TTC549 (cell line): ENCODE results near the gene CHN2.

Experiments
- FAIRE-seq: peaks from 2 replicates; lab custom pipeline; 2012; peaks lifted over from hg19 to GRCh38; lab: Jason Lieb, UNC

The CHN2 gene

GRCh38 chr7:29228289-29229011, 33.9 kb downstream of the CHN2 start:
- FAIRE-seq = no peak

DNA sequence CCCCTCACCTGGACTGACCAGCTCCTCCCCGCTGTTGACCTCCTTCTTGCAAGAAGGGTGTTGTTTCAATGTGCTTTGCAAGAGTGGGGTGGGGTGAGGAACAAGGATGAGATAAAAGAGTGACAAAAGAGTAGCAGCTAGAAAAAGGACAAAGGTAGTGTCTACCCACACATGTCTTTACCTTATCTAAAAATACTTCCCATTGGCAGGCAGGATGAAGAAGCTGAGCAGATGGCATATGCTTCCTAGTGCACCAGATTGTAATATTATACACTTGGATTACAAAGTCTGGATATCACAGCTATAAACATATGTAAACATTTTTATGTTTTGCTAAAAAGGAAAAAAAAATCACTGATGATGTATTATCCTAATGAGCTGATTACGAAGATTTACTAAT, 34.5 kb downstream of the CHN2 start:
- no peak for FAIRE-seq

DNA sequence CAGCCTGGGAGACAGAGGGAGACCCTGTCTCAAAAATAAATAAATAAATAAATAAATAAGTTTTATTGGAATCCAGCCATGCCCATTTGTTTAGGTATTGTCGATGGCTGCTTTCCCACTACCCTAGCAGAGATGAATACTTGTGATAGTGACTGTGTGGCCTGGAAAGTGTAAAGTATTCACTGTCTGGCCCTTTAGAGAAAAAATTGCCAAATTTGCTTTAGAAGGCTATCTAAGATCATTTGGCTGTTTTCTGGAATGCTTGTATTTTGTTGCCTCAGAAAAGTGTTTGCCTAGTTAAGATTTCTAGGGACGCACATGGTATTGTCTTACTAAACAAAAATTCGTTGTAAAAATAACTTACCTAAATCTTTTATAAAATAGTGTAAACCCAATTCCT, 35.4 kb downstream of the CHN2 start:
- no peak for FAIRE-seq

- FAIRE-seq = no peak
These were observed 36.3 kb downstream of the CHN2 start for GRCh38 chr7:29230871-29231345.

DNA sequence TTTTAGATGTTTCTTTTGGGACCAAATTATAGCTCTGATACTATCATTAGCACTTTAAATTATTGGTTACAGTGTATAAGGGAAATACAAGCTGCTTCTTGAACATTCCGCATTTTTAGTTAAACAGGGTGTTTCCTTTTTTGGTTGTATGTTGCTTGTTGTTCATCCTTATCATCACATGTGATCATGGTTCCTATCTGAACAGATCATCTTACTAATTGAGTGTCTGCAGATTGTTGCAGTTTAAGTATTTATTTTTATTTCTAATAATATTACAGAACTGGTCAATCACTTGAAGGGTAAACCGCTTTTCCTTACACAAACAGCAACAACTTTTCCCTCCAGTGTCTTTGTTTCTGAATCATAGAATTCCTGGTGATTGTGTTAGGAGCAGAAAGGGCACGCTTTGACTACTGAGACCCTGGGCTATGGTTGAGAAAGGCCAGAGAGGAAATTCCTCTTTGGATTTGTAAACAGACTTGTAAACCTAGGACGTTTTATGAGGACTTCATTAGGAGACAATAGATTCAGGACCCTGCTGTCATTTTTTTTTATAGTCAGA, 37.2 kb downstream of the CHN2 start:
- FAIRE-seq = no peak

DNA sequence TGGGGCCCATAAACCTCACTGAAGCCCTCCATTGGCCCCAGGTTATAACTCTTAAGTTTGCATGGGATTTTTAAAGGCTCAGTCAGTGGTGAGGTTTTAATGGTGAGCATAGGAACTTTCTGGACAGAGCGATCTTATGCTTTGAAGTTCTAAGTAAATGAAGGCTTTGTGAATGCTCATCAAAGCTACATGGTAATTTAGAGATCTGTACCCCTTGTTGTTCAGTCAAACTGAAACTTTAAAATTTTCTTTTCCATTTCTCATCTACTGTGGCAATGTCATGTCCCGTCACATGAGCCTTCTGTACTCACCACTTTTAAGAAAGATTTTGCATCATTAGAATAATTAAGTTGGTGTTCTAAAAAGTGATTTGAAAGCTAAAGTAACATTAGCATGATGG, 39.9 kb downstream of the CHN2 start:
- FAIRE-seq = no peak

DNA sequence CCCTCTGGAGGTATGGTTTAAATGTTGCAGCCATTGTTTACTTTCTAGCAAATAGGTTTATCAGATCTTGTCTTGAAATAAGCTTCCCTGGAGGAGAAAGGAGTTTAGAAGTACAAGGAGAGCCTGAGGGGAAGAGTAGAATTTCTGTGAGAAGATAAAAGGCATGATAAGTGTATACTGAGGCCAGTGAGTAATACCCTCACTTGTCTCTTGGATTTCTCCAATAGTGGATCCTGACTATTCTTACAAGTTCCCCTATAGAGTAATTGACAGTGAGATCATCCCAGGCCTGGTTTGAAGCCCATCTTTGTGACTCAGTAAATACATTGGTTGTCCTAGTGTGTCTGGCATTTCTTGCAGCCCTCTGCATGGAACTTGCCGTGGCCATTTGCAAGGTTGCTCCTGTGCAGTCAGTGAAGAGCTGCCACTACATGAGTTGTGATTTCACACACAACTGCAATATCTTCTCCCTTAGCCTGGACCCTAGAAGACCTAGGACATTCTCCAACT, 41.6 kb downstream of the CHN2 start:
- FAIRE-seq = no peak

GRCh38 chr7:29236649-29237048, 42.1 kb downstream of the CHN2 start:
- FAIRE-seq = no peak

DNA sequence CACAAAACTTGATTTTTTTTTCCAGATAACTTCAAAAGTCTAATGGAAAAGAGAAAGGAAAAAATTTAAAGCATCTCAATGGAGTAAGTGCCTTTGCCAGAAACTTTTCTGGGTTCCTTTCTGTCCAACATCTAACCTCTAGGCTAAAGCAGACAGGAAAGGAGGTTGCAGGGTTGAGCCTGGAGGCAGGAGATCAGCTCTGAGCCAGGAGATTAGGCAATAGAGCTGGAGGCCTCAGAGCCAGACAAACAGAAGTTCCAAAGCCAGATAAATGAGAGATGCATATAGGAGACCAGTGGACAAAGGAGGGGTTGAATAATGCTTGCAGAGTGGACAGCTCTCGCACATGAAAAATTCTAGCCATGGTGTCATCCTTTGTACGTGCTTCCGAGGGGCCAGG, 42.9 kb downstream of the CHN2 start:
- no peak for FAIRE-seq

GRCh38 chr7:29239638-29240037, 45.1 kb downstream of the CHN2 start:
- no peak for FAIRE-seq

- no peak for FAIRE-seq
These were observed 47.7 kb downstream of the CHN2 start for GRCh38 chr7:29242265-29242664.

DNA sequence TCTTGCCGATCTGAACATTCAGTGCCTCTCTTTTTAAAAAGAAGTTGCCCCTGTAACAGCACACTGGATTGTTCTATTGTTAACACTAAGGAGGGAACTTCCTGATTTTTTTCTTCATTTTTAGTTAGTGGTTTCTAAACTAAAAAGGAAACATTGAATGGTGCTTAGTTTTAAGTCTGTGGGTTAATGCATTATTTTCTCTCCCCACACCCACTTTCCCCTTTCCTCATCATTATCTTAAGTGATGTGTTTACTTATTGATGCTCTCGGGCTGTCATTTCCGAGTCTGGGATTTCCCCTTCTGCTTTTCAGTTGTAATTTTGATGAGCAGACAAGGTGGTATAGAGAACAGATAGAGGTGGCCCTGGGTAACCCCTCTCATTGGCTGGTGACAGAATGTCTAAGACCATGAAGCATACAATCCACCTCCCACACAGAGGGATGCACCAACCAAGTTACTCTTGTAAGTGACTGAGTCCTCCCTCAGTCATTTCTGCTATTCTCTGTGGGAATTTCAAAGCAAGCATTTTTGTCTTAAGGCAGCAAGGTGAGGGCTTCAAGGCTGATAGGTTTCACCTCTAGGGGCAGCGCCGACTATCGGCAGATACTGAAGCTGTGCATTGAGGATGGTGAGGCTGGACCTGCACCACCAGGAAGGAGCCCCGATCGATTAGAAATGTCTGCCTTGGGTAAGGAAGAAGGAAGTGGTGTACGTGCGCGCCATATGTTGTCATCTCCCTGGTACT, 49.5 kb downstream of the CHN2 start:
- no peak for FAIRE-seq

GRCh38 chr7:29247224-29247962, 52.8 kb downstream of the CHN2 start:
- no peak for FAIRE-seq

GRCh38 chr7:29247963-29248236, 53.3 kb downstream of the CHN2 start:
- FAIRE-seq = no peak

DNA sequence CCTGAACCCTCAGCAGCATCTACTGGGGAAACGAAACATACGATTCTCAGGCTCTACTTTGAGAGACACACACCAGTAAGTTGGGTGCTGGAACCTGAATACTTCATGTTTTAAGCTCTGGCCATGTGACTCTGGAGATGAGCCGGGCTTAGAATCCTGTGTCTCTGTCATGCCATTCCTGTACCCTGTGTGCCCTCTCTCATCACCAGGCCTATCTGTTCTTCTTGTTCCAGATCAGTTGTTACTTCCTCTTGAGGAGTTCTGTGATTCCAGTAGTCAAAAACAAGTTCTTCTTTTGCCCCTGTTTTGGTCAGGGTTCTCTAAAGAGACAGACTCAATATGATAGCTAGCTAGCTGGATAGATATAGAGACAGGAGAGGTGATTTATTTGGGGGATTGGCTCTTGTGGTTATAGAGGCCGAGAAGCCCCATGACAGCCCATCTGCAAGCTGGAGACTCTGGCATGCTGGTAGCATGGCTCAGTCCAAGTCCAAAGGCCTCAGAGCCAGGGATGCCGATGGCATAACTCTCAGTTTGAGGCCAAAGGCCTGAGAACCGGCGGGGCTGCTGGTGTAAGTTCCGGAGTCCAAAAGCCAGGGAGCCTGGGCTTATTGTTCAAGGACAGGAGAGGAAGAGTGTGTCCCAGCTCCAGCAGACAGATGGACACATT, 54.3 kb downstream of the CHN2 start:
- no peak for FAIRE-seq

- no peak for FAIRE-seq
These were observed 54.8 kb downstream of the CHN2 start for GRCh38 chr7:29249383-29249750.

- no peak for FAIRE-seq
These were observed 55.3 kb downstream of the CHN2 start for GRCh38 chr7:29249860-29250259.

DNA sequence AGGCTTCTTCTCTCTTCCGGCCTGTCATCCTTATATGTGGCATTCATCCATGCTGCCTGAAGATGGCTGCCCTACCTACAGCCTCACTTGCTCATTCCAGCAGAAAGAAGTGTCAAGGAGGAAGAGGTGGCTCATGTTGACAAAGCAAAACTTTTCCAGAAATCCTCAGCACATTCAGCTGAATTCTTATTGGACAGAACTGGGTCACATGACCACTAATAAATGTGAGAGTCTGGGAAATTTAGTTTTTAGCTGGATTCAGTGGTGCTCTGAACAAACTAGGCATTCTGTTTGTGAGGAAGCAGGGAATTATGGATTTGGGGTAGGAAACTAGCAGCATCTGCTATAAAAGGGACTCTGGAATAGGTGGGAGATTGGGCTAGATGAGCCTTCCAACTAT, 58.6 kb downstream of the CHN2 start:
- FAIRE-seq = no peak

GRCh38 chr7:29254591-29254990, 60.0 kb downstream of the CHN2 start:
- no peak for FAIRE-seq

DNA sequence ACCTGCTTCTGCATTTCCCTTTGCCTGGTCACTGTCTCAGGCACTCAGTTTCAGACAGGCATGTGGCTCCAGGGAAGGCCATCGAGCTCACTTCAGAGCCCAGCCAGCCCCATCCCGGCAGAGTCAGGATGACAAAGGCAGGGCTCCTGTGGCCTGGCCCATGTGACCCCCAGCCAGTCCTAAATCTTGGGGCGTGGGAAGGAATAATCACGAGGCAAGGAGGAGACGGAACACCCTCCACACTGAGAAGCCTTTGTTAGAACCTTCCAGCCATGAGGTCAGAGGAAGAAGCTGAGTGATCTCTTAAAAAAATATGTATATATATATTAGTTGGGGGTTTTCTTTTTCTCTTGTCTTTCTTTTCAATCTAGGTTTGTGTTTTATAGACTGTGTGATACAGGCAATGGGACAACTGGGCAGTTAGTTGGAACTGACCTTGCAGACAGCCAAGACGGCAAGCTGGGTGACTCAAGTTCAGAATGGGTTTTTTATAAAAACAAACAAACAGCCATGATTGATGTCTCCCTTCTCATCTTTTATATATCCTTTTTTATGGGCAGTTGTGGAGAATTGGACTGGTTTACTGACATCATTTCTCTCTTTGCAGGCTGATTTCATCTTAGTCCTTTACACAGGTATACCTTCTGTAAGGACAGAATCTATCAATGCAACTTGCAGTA, 60.8 kb downstream of the CHN2 start:
- FAIRE-seq = no peak

DNA sequence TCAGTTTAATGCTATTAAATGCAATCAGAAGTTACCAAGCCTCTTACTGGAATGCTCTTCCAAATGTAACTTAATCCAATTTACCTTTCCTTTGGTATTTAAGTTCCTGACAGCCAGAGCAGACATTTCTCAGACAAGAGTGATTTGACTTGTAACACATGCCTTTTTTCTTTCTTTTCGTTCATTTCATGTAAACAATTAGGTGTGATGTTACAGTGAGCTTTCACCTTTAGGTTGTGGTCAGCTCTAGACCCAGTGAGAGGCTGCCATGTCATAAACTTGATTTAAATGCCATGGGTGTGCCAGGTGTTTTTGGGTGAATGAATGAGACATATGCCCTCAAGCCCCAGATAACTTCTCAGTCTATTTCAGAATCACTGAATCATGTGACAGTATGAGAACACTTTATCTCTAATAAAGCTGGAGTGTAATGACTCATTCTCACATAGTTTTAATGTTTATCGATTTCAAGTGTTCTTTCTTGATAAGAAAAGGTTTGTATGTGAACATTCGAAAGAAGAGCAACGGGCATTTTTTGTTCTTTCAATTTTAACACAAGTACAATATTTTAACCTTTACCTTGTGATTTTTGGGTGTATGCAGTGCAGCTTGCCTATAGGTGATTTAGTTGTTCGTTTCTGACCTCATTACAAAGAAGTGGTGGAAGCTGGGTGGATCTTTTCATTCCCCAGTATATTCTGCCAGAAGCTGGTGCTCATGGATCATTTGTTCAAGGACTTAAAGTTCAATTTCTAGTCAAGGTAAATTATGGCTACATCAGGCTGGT, 61.5 kb downstream of the CHN2 start:
- no peak for FAIRE-seq
